ENCODE data around the gene DLGAP1. TPM values are rescaled to one million over a fixed set of nuclear protein-coding genes. Genes with fewer than 3 reads are reported as not detected.

The DLGAP1 gene
- total RNA-seq, 1 experiment from 2014 or later, result 0.39 TPM

DNA sequence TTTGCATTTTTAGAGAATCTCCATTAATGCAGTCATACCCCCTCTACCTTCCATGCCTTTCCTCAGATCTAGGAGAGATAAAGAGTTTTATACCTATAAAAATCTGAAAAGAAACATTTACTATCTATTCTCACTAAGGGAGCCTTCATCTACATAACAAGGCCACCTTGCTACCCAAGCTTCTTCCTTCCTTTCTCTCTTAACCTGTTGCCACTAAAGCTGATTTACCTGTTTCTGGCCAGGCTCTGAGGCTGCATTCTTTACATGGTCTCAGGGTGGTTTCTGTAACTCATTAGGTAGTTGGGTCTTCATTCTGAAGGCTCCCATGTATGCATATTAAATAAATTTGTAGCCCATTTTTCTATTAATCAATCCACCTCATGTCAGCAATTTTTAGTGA is 391.6 kb downstream of the DLGAP1 start:
- no peak overlapping the region for H2AFZ ChIP-seq (ENCODE audit: low read depth, low read length, poor library complexity, severe bottlenecking)
- ChIA-PET POLR2A (no interaction called here), CTCF (no interaction called here), RAD21 (ENCODE audit: low non-redundant PET in 1 of 2, low total read pairs in 2 of 2, uncharacterized antibody in 2 of 2, unreplicated experiment in 2 of 2) (no interaction called here)
- H3K27me3 ChIP-seq (ENCODE audit: insufficient read depth, low read length), result no peaks in the 10 kb centered on the region
- no peaks in the 10 kb centered on the region for H3K36me3 ChIP-seq (ENCODE audit: control insufficient read depth in 1 of 2, insufficient read depth in 2 of 2, low read length in 2 of 2)
- no peaks in the 10 kb centered on the region for H3K9me2 ChIP-seq (ENCODE audit: insufficient read depth)
- H3K4me2 ChIP-seq (ENCODE audit: low read length), result no peak overlapping the region
- BruUV-seq (replicated peaks), result no TSS peak
- TF ChIP-seq, protein P1, sequence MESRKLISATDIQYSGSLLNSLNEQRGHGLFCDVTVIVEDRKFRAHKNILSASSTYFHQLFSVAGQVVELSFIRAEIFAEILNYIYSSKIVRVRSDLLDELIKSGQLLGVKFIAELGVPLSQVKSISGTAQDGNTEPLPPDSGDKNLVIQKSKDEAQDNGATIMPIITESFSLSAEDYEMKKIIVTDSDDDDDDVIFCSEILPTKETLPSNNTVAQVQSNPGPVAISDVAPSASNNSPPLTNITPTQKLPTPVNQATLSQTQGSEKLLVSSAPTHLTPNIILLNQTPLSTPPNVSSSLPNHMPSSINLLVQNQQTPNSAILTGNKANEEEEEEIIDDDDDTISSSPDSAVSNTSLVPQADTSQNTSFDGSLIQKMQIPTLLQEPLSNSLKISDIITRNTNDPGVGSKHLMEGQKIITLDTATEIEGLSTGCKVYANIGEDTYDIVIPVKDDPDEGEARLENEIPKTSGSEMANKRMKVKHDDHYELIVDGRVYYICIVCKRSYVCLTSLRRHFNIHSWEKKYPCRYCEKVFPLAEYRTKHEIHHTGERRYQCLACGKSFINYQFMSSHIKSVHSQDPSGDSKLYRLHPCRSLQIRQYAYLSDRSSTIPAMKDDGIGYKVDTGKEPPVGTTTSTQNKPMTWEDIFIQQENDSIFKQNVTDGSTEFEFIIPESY (IDR thresholded peaks at IDR 0.05; ENCODE audit: extremely low read depth, insufficient replicate concordance, low read length), result no peak
- TF ChIP-seq EGR1 (IDR thresholded peaks at IDR 0.05; ENCODE audit: low read depth), result no peak
- no peaks in the 10 kb centered on the region for H3K79me2 ChIP-seq (ENCODE audit: insufficient read depth, low read length)
- peaks cover 3 to 20% of the 10 kb centered on the region in 2 experiments; a peak in 2 of 4 replicates for H3K9me3 ChIP-seq (ENCODE audit: control insufficient read depth in 1 of 2, insufficient read depth in 1 of 2, low read depth in 1 of 2, low read length in 2 of 2)
- DNase-seq (ENCODE audit: low read depth, low spot score), result no peak
- H3K9ac ChIP-seq (ENCODE audit: low read length), result no peak overlapping the region
- H4K20me1 ChIP-seq (ENCODE audit: insufficient read depth), result no peaks in the 10 kb centered on the region
- intact Hi-C loops (cut with micrococcal nuclease), result no loop called here
- no peak for ATAC-seq
- H3K27ac ChIP-seq (ENCODE audit: low read depth, low read length), result no peak overlapping the region
- H3K4me1 ChIP-seq (ENCODE audit: control insufficient read depth in 1 of 2, insufficient read depth in 2 of 2, low read length in 2 of 2), result no peaks in the 10 kb centered on the region
- no peak overlapping the region for H3K4me3 ChIP-seq (replicated peaks in 1 of 2; ENCODE audit: low read depth in 1 of 2, low read length in 2 of 2)

DNA sequence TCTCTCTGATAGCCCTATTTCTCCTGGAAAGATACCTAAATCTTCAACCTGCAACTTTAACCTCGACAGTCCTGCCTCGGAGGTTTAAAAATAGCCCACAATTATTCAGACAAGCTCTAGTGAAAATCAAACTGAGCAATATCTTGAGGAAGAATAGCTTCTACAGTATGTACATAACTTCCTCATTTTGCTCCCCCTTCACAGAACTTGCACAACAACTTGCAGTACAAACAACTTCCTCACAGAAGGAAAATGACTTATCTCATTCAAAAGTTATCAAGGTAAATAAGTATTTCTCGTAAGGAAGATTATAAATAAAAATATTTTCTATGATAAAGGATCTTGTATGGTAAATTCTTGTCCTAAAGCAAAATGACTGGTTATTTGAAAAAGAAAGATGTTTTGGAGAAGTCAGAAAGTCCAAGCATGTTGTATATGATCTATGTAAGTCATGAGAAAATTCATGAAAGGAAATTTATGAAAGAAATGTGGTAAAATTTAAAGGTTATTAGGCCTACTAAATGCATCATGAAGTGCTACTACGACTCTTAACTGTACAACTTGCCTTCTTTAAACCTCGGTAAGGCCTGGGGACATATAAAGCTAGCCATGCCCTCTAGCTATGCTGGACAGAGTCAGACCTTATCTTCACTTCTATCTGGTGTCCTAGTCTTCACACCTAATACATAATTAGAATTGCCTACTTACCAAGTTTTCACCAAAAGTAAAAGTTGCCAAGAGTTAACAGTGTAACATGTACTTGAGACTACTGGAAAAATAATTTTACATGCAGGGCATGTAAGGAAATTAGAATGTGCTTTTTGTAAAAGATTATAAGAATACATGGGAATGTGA is 394.5 kb downstream of the DLGAP1 start:
- intact Hi-C loops (cut with micrococcal nuclease), result no loop called here
- no peak overlapping the region for H3K9ac ChIP-seq (ENCODE audit: low read length)
- H3K4me1 ChIP-seq (ENCODE audit: control insufficient read depth in 1 of 2, insufficient read depth in 2 of 2, low read length in 2 of 2), result no peaks in the 10 kb centered on the region
- H3K9me3 ChIP-seq (ENCODE audit: control insufficient read depth in 1 of 2, insufficient read depth in 1 of 2, low read depth in 1 of 2, low read length in 2 of 2), result peaks cover 3 to 15% of the 10 kb centered on the region in 2 experiments; a peak in 2 of 4 replicates
- no TSS peak for BruUV-seq (replicated peaks)
- DNase-seq (ENCODE audit: low read depth, low spot score) (no peak), ATAC-seq (no peak)
- H3K9me2 ChIP-seq (ENCODE audit: insufficient read depth), result no peaks in the 10 kb centered on the region
- no peak overlapping the region for H3K27ac ChIP-seq (ENCODE audit: low read depth, low read length)
- H3K36me3 ChIP-seq (ENCODE audit: control insufficient read depth in 1 of 2, insufficient read depth in 2 of 2, low read length in 2 of 2), result no peaks in the 10 kb centered on the region
- RAD21 ChIA-PET (ENCODE audit: low non-redundant PET in 1 of 2, low total read pairs in 2 of 2, uncharacterized antibody in 2 of 2, unreplicated experiment in 2 of 2), result no interaction called here
- CTCF ChIA-PET, result no interaction called here
- no peaks in the 10 kb centered on the region for H3K79me2 ChIP-seq (ENCODE audit: insufficient read depth, low read length)
- H2AFZ ChIP-seq (ENCODE audit: low read depth, low read length, poor library complexity, severe bottlenecking), result no peak overlapping the region
- POLR2A ChIA-PET, result no interaction called here
- H3K27me3 ChIP-seq (ENCODE audit: insufficient read depth, low read length), result no peaks in the 10 kb centered on the region
- no peak overlapping the region for H3K4me3 ChIP-seq (replicated peaks in 1 of 2; ENCODE audit: low read depth in 1 of 2, low read length in 2 of 2)
- H4K20me1 ChIP-seq (ENCODE audit: insufficient read depth), result no peaks in the 10 kb centered on the region
- no peak overlapping the region for H3K4me2 ChIP-seq (ENCODE audit: low read length)
- TF ChIP-seq RAD21 (IDR thresholded peaks at IDR 0.05; ENCODE audit: low read depth) (no peak), ZNF274 (IDR thresholded peaks at IDR 0.05; ENCODE audit: low read depth, low read length) (no peak), CBX3 (IDR thresholded peaks at IDR 0.05; ENCODE audit: low read depth) (no peak), CEBPB (IDR thresholded peaks at IDR 0.05; ENCODE audit: low read depth) (no peak), ZFX (IDR thresholded peaks at IDR 0.05) (no peak), EZH2 (IDR thresholded peaks at IDR 0.05) (no peak), SRF (IDR thresholded peaks at IDR 0.05; ENCODE audit: low read depth) (no peak), EZH2phosphoT487 (IDR thresholded peaks at IDR 0.05; ENCODE audit: borderline replicate concordance) (no peak), EGR1 (IDR thresholded peaks at IDR 0.05; ENCODE audit: low read depth) (no peak), JUND (IDR thresholded peaks at IDR 0.05) (no peak), POLR2A (IDR thresholded peaks at IDR 0.05; ENCODE audit: borderline replicate concordance, extremely low read depth, insufficient read depth, insufficient read length) (no peak), TCF7L2 (IDR thresholded peaks at IDR 0.05; ENCODE audit: borderline replicate concordance, extremely low read depth, insufficient read depth, insufficient read length) (no peak), POLR2AphosphoS5 (IDR thresholded peaks at IDR 0.05; ENCODE audit: low read depth, low read length) (no peak)
- TF ChIP-seq, protein P1 (IDR thresholded peaks at IDR 0.05; ENCODE audit: extremely low read depth, insufficient replicate concordance, low read length), result no peak
- TF ChIP-seq, protein P2, sequence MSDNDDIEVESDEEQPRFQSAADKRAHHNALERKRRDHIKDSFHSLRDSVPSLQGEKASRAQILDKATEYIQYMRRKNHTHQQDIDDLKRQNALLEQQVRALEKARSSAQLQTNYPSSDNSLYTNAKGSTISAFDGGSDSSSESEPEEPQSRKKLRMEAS (IDR thresholded peaks at IDR 0.05), result no peak

Data from HCT116 (cell line).